COLO829 (cell line): ENCODE measurements around the gene BTNL2.
"Not testable (repeated sequence)": the region's sequence is repeated elsewhere in the genome, so short reads cannot be mapped to it uniquely, and the experiment has no call there.

ENCODE experiments used
- DNase-seq: peaks from one replicate; pipeline ENCODE4 v3.0.0; 2012; ENCODE audit warnings: low spot score

Gene BTNL2

DNA sequence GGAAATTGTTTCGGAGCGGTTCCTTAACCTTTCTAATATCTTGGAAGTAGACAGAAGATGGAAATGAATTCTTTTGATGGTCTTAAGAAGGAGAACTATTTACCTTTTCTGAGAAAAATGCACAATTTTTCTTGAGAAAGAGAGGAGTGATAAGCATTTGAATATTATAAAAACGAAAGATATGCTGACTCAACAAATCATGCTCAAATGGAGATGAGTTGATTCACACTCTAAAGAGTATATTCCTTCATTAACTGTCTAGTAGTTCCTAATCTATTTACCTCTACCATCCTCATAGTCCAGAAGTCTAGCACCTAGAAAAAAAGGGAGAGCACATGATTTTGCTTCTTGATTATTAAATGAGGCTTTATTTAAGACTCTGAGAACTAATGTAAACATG is 39.3 kb downstream of the BTNL2 start:
- DNase-seq, result no peak

DNA sequence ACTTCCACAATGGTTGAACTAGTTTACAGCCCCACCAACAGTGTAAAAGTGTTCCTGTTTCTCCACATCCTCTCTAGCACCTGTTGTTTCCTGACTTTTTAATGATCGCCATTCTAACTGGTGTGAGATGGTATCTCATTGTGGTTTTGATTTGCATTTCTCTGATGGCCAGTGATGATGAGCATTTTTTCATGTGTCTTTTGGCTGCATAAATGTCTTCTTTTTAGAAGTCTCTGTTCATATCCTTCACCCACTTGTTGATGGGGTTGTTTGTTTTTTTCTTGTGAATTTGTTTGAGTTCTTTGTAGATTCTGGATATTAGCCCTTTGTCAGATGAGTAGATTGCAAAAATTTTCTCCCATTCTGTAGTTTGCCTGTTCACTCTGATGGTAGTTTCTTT is 47.8 kb downstream of the BTNL2 start:
- not testable (repeated sequence) for DNase-seq

DNA sequence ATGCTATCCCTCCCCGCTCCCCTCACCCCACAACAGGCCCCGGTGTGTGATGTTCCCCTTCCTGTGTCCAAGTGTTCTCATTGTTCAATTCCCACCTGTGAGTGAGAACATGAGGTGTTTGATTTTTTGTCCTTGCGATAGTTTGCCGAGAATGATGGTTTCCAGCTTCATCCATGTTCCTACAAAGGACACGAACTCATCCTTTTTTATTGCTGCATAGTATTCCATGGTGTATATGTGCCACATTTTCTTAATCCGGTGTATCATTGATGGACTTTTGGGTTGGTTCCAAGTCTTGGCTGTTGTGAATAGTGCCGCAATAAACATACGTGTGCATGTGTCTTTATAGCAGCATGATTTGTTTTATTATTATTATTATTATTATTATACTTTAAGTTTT is 48.4 kb downstream of the BTNL2 start:
- not testable (repeated sequence) for DNase-seq

DNA sequence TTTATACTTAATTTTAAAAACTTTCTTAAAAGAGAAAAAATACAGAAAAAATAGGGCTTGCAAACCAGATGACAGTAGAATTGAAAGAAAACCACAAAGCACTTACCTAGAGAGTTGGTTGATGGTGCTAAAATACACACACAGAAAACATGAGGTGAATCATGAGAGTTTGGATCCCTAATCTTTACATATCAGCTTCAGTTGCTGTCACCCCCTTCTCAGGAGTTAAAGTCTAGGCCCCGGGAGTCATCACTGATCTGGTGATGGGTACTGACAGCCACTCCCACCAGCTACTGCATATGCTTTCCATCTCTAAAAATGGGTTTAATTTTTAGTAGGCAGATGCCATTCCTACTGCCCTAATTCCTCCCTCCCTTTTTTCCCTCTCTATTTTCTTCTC is 52.0 kb downstream of the BTNL2 start:
- DNase-seq, result no peak

DNA sequence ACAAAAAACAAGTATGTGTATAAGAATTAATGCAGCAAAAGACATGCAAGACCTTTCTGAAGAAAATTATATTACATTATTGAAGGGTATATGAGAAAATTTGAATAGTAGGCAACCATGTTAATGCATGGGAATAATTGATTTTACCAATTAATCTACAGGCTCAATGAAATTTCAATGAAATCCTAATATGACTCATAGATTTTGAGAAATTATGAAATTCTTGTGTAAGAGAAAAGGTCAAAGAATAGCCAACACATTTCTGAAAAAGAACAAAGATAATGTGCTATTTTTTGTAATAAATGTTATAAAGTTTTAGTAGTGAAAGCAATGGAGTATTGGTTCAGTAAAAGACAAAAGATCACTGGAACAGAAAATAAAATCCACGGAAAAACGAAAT is 53.6 kb downstream of the BTNL2 start:
- no peak for DNase-seq
